HTR-8/SVneo (cell line): ENCODE measurements around the gene ZSCAN23.

Experiments used
- DNase-seq: peaks from one replicate; pipeline ENCODE4 v3.0.0; 2011; ENCODE audit warnings: low spot score, mixed read lengths; ENCODE audit not compliant: insufficient read length
- FAIRE-seq: peaks from 2 replicates; lab custom pipeline; 2011; peaks lifted over from hg19 to GRCh38; lab: Jason Lieb, UNC

ZSCAN23 gene

DNA sequence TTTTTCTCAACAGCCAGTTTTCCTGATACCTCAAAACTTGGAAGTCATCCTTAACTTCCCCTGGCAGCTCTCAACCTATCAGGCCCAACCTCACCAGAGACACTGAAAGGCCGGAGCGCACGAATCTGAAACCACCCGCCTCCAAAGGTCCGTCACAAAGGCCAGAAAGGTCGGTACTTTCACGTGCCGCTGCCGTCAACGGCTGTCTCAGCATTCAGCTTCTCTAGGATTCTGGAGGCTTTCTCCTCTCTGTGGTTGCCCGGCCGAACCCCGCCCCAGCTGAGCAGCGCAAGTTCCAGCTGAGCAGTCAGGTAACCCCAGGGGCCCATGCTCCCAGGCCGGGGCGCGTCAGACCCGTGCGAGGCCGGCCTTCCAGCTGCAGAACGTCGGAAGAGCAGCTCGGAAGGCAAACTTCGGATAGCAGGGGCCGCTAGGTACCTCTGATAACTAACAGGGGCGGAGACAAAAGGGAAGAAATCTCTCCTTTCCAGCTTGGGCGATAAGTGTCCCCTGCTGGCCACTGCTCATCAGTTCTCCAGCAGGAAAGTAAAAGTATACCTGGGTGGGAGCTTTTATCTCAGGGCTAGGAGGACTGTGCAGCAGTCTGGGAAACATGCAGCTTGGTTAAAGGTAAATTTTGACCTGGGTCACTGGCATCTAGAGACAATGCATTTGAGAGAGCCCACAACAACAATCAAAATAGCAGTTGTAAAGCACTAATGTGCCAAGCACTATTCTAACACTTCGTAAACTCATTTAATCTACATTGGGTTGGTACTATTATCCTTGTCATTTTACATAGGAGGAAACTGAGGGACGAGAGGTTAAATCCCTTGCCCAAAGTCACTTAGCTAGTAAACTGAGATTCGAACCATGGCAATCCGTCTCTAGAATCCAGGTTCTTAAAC, 59.8 kb downstream of the ZSCAN23 start:
- peak; percentile 89 for FAIRE-seq
- DNase-seq: peak; percentile 83
